Ishikawa (cell line): ENCODE data around the gene ACTG2.

ENCODE experiments used
- CEBPB ChIP-seq: IDR thresholded peaks from 2 replicates; pipeline ENCODE4 v1.6.1; 2012
- CREB1 ChIP-seq: IDR thresholded peaks from 2 replicates; pipeline ENCODE4 v1.6.1; 2012; ENCODE audit warnings: low read depth
- EGR1 ChIP-seq: IDR thresholded peaks from 2 replicates; pipeline ENCODE4 v1.6.1; 2012
- EP300 ChIP-seq: IDR thresholded peaks from 2 replicates; pipeline ENCODE4 v1.6.1; 2012; ENCODE audit warnings: borderline replicate concordance
- FOXM1 ChIP-seq: IDR thresholded peaks from 2 replicates; pipeline ENCODE4 v1.6.1; 2012; ENCODE audit warnings: low read depth, borderline replicate concordance
- NFIC ChIP-seq: IDR thresholded peaks from 2 replicates; pipeline ENCODE4 v1.6.1; 2012
- RAD21 ChIP-seq: IDR thresholded peaks from 2 replicates; pipeline ENCODE4 v1.6.1; 2012; ENCODE audit warnings: low read depth
- TAF1 ChIP-seq: IDR thresholded peaks from 2 replicates; pipeline ENCODE4 v1.6.1; 2012; ENCODE audit warnings: low read depth, mild to moderate bottlenecking
- TCF12 ChIP-seq: IDR thresholded peaks from 2 replicates; pipeline ENCODE4 v1.6.1; 2012; ENCODE audit warnings: low read depth
- TEAD4 ChIP-seq: IDR thresholded peaks from 2 replicates; pipeline ENCODE4 v1.6.1; 2012
- YY1 ChIP-seq: IDR thresholded peaks from 2 replicates; pipeline ENCODE4 v1.6.1; 2012; ENCODE audit warnings: low read depth
- ZBTB7A ChIP-seq: IDR thresholded peaks from 2 replicates; pipeline ENCODE4 v1.6.1; 2012; ENCODE audit warnings: low read depth
- TF ChIP-seq, protein P1 (sequence below): IDR thresholded peaks from 2 replicates; pipeline ENCODE4 v1.6.1; 2012
- TF ChIP-seq, protein P2 (sequence below): IDR thresholded peaks from 2 replicates; pipeline ENCODE4 v1.6.1; 2012
- TF ChIP-seq, protein P3 (sequence below): IDR thresholded peaks from 2 replicates; pipeline ENCODE4 v1.6.1; 2012; ENCODE audit warnings: low read depth, mild to moderate bottlenecking

Gene ACTG2

DNA sequence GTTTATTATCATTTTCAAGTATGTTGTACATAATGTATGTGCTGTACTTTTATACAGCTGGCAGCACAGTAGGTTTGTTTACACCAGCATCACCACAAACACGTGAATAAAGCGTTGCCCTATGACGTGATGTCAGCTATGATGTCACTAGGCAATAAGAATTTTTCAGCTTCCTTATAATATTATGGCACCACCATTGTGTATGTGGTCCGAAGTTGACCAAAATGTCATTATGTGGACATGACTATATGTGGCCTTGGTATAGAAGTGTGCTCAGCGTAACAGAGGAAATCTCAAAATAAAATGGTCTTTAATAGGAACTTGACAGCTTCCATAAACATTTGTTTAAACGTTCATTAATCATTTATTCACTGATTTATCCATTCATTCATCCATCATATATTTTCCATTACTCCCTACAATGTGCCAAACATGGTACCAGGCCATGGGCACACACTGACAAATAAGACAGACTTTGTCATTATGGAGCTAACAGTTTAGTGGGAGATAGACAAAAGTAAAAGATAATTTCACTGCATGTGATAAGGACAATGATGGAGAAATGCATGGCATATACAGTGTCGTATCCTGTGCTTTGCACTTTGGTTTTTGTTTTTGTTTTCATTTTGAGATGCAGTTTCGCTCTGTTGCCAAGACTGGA lies 18.9 kb downstream of the ACTG2 start:
- no peak for TF ChIP-seq YY1
- no peak for TF ChIP-seq TCF12
- TF ChIP-seq, protein P1, sequence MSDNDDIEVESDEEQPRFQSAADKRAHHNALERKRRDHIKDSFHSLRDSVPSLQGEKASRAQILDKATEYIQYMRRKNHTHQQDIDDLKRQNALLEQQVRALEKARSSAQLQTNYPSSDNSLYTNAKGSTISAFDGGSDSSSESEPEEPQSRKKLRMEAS = no peak
- TF ChIP-seq EGR1 = no peak
- TF ChIP-seq, protein P2, sequence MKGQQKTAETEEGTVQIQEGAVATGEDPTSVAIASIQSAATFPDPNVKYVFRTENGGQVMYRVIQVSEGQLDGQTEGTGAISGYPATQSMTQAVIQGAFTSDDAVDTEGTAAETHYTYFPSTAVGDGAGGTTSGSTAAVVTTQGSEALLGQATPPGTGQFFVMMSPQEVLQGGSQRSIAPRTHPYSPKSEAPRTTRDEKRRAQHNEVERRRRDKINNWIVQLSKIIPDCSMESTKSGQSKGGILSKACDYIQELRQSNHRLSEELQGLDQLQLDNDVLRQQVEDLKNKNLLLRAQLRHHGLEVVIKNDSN = no peak

DNA sequence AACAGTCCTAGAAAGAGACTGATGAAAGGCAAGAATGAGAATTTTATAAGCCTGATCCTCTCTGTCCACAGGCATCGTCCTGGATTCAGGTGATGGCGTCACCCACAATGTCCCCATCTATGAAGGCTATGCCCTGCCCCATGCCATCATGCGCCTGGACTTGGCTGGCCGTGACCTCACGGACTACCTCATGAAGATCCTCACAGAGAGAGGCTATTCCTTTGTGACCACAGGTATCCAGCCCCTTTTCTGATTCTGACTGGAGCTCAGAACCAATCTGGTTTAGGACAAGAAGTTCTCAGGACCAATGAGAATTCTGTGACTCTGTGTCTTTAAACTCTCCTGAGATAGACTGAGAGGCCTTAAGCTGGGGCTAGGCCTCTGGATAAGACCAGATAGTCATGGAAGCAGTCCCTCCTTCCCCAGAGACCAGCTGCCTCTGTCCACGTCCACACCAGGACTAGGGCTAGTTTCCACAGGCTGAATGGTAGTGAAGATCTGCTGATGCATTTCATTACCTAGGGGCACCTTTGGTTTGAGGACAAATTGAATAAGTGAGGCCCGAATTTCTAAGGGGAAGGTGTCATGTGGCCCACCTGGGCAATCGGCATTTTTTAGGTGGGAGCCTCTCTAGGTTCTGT lies 20.7 kb downstream of the ACTG2 start:
- TF ChIP-seq FOXM1 (no peak), ZBTB7A (no peak), CREB1 (no peak), EP300 (no peak), NFIC (no peak), YY1 (no peak), TCF12 (no peak), RAD21 (no peak), TAF1 (no peak), EGR1 (no peak), TEAD4 (no peak), CEBPB (no peak)
- TF ChIP-seq, protein P3, sequence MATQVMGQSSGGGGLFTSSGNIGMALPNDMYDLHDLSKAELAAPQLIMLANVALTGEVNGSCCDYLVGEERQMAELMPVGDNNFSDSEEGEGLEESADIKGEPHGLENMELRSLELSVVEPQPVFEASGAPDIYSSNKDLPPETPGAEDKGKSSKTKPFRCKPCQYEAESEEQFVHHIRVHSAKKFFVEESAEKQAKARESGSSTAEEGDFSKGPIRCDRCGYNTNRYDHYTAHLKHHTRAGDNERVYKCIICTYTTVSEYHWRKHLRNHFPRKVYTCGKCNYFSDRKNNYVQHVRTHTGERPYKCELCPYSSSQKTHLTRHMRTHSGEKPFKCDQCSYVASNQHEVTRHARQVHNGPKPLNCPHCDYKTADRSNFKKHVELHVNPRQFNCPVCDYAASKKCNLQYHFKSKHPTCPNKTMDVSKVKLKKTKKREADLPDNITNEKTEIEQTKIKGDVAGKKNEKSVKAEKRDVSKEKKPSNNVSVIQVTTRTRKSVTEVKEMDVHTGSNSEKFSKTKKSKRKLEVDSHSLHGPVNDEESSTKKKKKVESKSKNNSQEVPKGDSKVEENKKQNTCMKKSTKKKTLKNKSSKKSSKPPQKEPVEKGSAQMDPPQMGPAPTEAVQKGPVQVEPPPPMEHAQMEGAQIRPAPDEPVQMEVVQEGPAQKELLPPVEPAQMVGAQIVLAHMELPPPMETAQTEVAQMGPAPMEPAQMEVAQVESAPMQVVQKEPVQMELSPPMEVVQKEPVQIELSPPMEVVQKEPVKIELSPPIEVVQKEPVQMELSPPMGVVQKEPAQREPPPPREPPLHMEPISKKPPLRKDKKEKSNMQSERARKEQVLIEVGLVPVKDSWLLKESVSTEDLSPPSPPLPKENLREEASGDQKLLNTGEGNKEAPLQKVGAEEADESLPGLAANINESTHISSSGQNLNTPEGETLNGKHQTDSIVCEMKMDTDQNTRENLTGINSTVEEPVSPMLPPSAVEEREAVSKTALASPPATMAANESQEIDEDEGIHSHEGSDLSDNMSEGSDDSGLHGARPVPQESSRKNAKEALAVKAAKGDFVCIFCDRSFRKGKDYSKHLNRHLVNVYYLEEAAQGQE = no peak
- TF ChIP-seq, protein P1 = no peak
- TF ChIP-seq, protein P2 = no peak

DNA sequence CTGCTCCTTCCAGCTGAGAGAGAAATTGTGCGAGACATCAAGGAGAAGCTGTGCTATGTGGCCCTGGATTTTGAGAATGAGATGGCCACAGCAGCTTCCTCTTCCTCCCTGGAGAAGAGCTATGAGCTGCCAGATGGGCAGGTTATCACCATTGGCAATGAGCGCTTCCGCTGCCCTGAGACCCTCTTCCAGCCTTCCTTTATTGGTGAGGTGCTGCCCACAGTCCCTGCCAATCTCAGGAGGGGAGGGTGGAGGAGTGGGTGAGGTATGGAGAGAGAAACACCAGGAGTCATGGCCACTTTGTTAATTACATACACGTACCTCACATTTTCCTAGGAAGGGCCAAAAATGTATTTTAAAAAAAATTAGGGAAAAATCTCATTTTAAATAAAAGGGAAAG lies 21.9 kb downstream of the ACTG2 start:
- TF ChIP-seq TAF1 (no peak), EGR1 (no peak), CEBPB (no peak), TEAD4 (no peak), RAD21 (no peak), FOXM1 (no peak), ZBTB7A (no peak), CREB1 (no peak), TCF12 (no peak), YY1 (no peak), NFIC (no peak), EP300 (no peak)
- TF ChIP-seq, protein P3 = no peak
- TF ChIP-seq, protein P2 = no peak
- TF ChIP-seq, protein P1 = no peak

DNA sequence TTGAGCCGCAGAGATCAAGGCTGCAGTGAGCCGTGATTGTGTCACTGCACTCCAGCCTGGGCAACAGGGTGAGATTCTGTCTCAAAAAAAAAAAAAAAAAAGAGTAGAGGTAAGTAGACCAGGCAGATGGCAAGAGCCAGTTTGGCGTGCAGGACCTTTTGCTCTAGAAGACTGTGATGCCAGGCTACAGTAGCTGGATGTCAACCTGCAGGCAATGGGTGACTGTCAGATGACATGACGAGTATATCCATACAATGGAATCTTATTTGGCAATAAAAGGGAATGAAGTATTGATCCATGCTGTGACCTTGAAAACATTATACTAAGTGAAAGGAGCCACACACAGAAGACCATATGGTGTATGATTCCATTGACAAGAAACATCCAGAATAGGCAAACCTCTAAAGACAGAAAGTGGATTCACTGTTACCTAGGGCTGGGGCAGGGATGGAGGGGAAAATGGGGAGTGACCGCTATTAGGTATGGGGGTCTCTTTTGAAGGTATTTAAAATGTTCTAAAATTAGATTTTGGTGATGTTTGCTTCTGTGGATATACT lies 22.7 kb downstream of the ACTG2 start:
- TF ChIP-seq YY1 = no peak
- TF ChIP-seq, protein P1 = no peak
- no peak for TF ChIP-seq TEAD4
- TF ChIP-seq, protein P3 = no peak
- no peak for TF ChIP-seq ZBTB7A
- TF ChIP-seq EP300 = no peak
- no peak for TF ChIP-seq TAF1
- TF ChIP-seq FOXM1 = no peak
- no peak for TF ChIP-seq NFIC
- TF ChIP-seq RAD21 = no peak
- no peak for TF ChIP-seq CEBPB
- TF ChIP-seq TCF12 = no peak
